ENCODE measurements around the gene KIAA1217.
A peak's percentile ranks its signal among the peaks of the same experiment; 100 is the strongest.

KIAA1217 gene

GRCh38 chr10:24453404-24453830 lies 244.5 kb downstream of the KIAA1217 start:
- H3K4me3 ChIP-seq (ENCODE audit: low read depth, low read length), result no peak overlapping the region
- DNase-seq (ENCODE audit: low read depth), result no peak
- TF ChIP-seq CTCF (IDR thresholded peaks at IDR 0.05; ENCODE audit: low read depth, low read length, missing control alignments), result no peak
- in situ Hi-C loops (cut with HindIII; ENCODE audit: low sequenced_read_pairs), result no loop called here

GRCh38 chr10:24453973-24454372 lies 245.0 kb downstream of the KIAA1217 start:
- TF ChIP-seq CTCF (IDR thresholded peaks at IDR 0.05; ENCODE audit: low read depth, low read length, missing control alignments), result no peak
- no peak for DNase-seq (ENCODE audit: low read depth)
- in situ Hi-C loops (cut with HindIII; ENCODE audit: low sequenced_read_pairs), result no loop called here
- no peak overlapping the region for H3K4me3 ChIP-seq (ENCODE audit: low read depth, low read length)

- no peak for DNase-seq (ENCODE audit: low read depth)
- in situ Hi-C loops (cut with HindIII; ENCODE audit: low sequenced_read_pairs), result no loop called here
- no peak for TF ChIP-seq CTCF (IDR thresholded peaks at IDR 0.05; ENCODE audit: low read depth, low read length, missing control alignments)
- no peak overlapping the region for H3K4me3 ChIP-seq (ENCODE audit: low read depth, low read length)
These were observed 246.5 kb downstream of the KIAA1217 start for GRCh38 chr10:24455447-24455846.

GRCh38 chr10:24456322-24456721 lies 247.4 kb downstream of the KIAA1217 start:
- in situ Hi-C loops (cut with HindIII; ENCODE audit: low sequenced_read_pairs), result no loop called here
- peak; percentile 78 for DNase-seq (ENCODE audit: low read depth)
- no peak for TF ChIP-seq CTCF (IDR thresholded peaks at IDR 0.05; ENCODE audit: low read depth, low read length, missing control alignments)
- no peak overlapping the region for H3K4me3 ChIP-seq (ENCODE audit: low read depth, low read length)

GRCh38 chr10:24457661-24458318 lies 248.9 kb downstream of the KIAA1217 start:
- no peak overlapping the region for H3K4me3 ChIP-seq (ENCODE audit: low read depth, low read length)
- no peak for TF ChIP-seq CTCF (IDR thresholded peaks at IDR 0.05; ENCODE audit: low read depth, low read length, missing control alignments)
- no peak for DNase-seq (ENCODE audit: low read depth)
- in situ Hi-C loops (cut with HindIII; ENCODE audit: low sequenced_read_pairs), result no loop called here

- no peak for TF ChIP-seq CTCF (IDR thresholded peaks at IDR 0.05; ENCODE audit: low read depth, low read length, missing control alignments)
- in situ Hi-C loops (cut with HindIII; ENCODE audit: low sequenced_read_pairs), result no loop called here
These were observed 250.9 kb downstream of the KIAA1217 start for GRCh38 chr10:24459836-24460235.

More at GRCh38 chr10:24459836-24460235, 250.9 kb downstream of the KIAA1217 start:
- no peak overlapping the region for H3K4me3 ChIP-seq (ENCODE audit: low read depth, low read length)
- DNase-seq (ENCODE audit: low read depth), result no peak

Measured in astrocyte of the cerebellum (primary cell).